Thoracic aorta endothelial cell (primary cell): ENCODE results near the gene MAGEB18. TPM values are rescaled to one million over a fixed set of nuclear protein-coding genes. Genes with fewer than 3 reads are reported as not detected.

Experiments
- total RNA-seq: library from RNA; depleted of rRNA; stranded (reverse); fragments of >200 nt; gene quantifications from 2 replicates; pipeline ENCODE4 v1.2.3, GENCODE V29; 2012

The MAGEB18 gene
- total RNA-seq, result not detected in 2 replicates

DNA sequence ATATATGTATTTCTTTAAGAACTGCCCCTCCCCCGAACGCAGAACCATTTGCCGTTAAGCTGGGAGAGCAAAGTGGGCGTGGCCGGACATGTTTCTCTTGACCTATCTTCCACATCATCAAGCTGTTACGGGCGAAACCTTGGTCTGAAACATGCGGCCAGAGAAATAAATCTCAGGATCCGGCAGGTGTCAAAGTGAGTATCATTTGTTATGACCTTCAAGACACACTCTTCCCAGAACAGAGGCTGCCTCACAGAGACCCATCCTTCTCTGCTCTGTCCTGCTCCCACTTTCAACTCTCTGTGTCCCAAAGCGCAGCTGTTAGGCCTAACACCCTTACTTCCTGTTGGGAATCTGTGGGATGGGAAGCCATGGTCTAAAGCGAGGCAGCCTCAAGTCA, at the start of gene MAGEB18:
MAGEB18 (plus strand) TSS at position 70 of the 400 bp plus-strand sequence. CDS start 643 bp downstream, outside the sequence.

DNA sequence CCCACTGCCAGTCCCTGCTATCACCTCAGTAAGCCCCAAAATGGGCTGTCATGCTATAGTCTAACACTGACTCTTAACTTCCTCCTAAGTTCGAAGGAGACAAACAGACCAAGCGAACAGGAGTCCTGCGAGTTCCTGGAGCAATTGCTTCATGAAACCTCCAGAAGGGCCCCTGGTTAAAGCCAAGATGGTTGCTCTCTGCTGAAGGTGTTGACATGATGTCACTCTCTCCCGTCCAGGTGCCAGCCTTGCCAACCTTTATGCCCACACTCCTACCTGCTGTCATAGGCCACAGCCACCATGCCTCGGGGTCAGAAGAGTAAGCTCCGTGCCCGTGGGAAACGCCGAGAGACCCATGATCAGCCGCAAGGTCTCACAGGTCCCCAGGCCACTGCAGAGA, 22.2 kb downstream of the MAGEB18 start, which contains the start of gene MAGEB6B:
MAGEB6B (plus strand) TSS at position 301 of the 400 bp plus-strand sequence; CDS start at position 301, 0 bp downstream.

Other genes with a start within 250 kb of the MAGEB18 start
- not detected in 2 replicates for gene MAGEB6B, start 22.3 kb downstream of the MAGEB18 start, total RNA-seq
- gene MAGEB6, start 54.1 kb downstream of the MAGEB18 start, total RNA-seq, result not detected in 2 replicates
- gene MAGEB5, start 77.8 kb downstream of the MAGEB18 start, total RNA-seq, result not detected in 2 replicates